Measurements from ENCODE around the gene A1CF. TPM values are rescaled to one million over a fixed set of nuclear protein-coding genes. Genes with fewer than 3 reads are reported as not detected.
"Not testable (repeated sequence)": the region's sequence is repeated elsewhere in the genome, so short reads cannot be mapped to it uniquely, and the experiment has no call there.

A1CF gene
- not detected in 2 replicates for total RNA-seq (2014; rRNA removed; shearing (Covaris generic))
- not detected in 2 replicates for polyA plus RNA-seq (2014; cell fraction: nucleus; rRNA removed)

GRCh38 chr10:50885097-50885859 lies at the start of gene A1CF:
A1CF (minus strand) TSS chr10:50885627; CDS start chr10:50859940, 25,687 bp downstream.
- no peak for DNase-seq (ENCODE audit: extremely low read depth, low read depth)

GRCh38 chr10:50931948-50932431 lies 46.6 kb upstream of the A1CF start:
- DNase-seq (ENCODE audit: extremely low read depth, low read depth), result no peak

- no peak for DNase-seq (ENCODE audit: extremely low read depth, low read depth)
Observed at GRCh38 chr10:50929670-50930069, 44.2 kb upstream of the A1CF start.

GRCh38 chr10:50928190-50928552 lies 42.7 kb upstream of the A1CF start:
- no peak for DNase-seq (ENCODE audit: extremely low read depth, low read depth)

GRCh38 chr10:50927522-50928189 lies 42.2 kb upstream of the A1CF start:
- no peak for DNase-seq (ENCODE audit: extremely low read depth, low read depth)

GRCh38 chr10:50923471-50923870 lies 38.0 kb upstream of the A1CF start:
- DNase-seq (ENCODE audit: extremely low read depth, low read depth), result not testable (repeated sequence)

- DNase-seq (ENCODE audit: extremely low read depth, low read depth), result no peak
Observed at GRCh38 chr10:50919010-50919409, 33.6 kb upstream of the A1CF start.

- no peak for DNase-seq (ENCODE audit: extremely low read depth, low read depth)
Observed at GRCh38 chr10:50918529-50918928, 33.1 kb upstream of the A1CF start.

- DNase-seq (ENCODE audit: extremely low read depth, low read depth), result no peak
Observed at GRCh38 chr10:50917486-50917885, 32.1 kb upstream of the A1CF start.

- DNase-seq (ENCODE audit: extremely low read depth, low read depth), result no peak
Observed at GRCh38 chr10:50909334-50910014, 24.0 kb upstream of the A1CF start.

- DNase-seq (ENCODE audit: extremely low read depth, low read depth), result no peak
Observed at GRCh38 chr10:50908366-50908765, 22.9 kb upstream of the A1CF start.

GRCh38 chr10:50905797-50906196 lies 20.4 kb upstream of the A1CF start:
- not testable (repeated sequence) for DNase-seq (ENCODE audit: extremely low read depth, low read depth)

GRCh38 chr10:50896721-50897120 lies 11.3 kb upstream of the A1CF start:
- no peak for DNase-seq (ENCODE audit: extremely low read depth, low read depth)

GRCh38 chr10:50894312-50894711 lies 8.9 kb upstream of the A1CF start:
- no peak for DNase-seq (ENCODE audit: extremely low read depth, low read depth)

GRCh38 chr10:50892467-50892866 lies 7.0 kb upstream of the A1CF start:
- no peak for DNase-seq (ENCODE audit: extremely low read depth, low read depth)

- no peak for DNase-seq (ENCODE audit: extremely low read depth, low read depth)
Observed at GRCh38 chr10:50884302-50884701, 1.1 kb downstream of the A1CF start.

- DNase-seq (ENCODE audit: extremely low read depth, low read depth), result no peak
Observed at GRCh38 chr10:50883629-50884028, 1.8 kb downstream of the A1CF start.

- no peak for DNase-seq (ENCODE audit: extremely low read depth, low read depth)
Observed at GRCh38 chr10:50882540-50882983, 2.9 kb downstream of the A1CF start.

- DNase-seq (ENCODE audit: extremely low read depth, low read depth), result not testable (repeated sequence)
Observed at GRCh38 chr10:50881046-50881445, 4.4 kb downstream of the A1CF start.

GRCh38 chr10:50876429-50876828 lies 9.0 kb downstream of the A1CF start:
- no peak for DNase-seq (ENCODE audit: extremely low read depth, low read depth)

- no peak for DNase-seq (ENCODE audit: extremely low read depth, low read depth)
Observed at GRCh38 chr10:50874723-50875122, 10.7 kb downstream of the A1CF start.

Data from NCI-H460 (cell line).